ENCODE data around the gene USP2. TPM values are rescaled to one million over a fixed set of nuclear protein-coding genes. Genes with fewer than 3 reads are reported as not detected.

Gene USP2
- total and polyA plus RNA-seq, 2 of the 8 experiments (the other 6 are each of a cell fraction or from before 2014, with no cell fraction given) = 2.2 to 6.9 TPM

DNA sequence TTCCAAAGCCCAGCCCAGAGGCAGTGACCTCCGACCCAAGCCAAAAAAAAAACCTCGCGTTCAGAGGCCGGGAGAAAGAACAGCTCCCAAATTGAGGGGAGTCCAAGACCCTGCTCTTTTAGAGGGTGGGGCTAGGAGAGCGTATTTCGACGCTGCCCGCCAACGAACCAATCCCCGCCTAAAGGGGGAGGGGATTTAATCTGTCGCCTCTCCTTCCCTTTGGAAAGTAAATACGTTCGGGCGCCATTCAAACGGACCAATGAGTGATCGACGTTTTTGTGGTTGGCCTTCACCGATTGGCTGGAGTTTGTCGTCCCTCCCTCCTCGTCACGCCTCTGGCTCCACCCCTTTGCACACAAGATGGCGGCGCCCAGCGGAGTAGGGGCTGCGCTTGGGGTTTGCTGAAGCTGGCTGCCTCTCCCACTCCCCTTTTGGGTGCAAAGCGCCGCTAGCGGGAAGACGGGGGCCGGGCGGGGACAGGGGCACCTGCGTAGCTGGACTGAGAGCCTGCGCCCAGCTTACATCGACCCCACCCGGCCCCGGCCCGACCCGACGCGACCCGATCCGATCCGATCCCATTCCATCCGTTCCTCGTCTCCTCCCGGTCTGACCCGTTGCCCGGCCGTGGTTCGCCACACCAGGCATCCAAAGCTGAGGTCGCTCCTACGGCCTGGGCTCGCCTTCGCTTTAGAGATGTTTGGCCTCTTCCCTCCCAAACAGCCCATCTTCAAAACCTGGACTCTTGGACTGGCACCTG lies 47.1 kb downstream of the USP2 start, which contains the start of gene RNF26 (continued):
- TF ChIP-seq, protein P1, sequence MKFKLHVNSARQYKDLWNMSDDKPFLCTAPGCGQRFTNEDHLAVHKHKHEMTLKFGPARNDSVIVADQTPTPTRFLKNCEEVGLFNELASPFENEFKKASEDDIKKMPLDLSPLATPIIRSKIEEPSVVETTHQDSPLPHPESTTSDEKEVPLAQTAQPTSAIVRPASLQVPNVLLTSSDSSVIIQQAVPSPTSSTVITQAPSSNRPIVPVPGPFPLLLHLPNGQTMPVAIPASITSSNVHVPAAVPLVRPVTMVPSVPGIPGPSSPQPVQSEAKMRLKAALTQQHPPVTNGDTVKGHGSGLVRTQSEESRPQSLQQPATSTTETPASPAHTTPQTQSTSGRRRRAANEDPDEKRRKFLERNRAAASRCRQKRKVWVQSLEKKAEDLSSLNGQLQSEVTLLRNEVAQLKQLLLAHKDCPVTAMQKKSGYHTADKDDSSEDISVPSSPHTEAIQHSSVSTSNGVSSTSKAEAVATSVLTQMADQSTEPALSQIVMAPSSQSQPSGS (IDR thresholded peaks at IDR 0.05; ENCODE audit: low read length) = no peak
- TF ChIP-seq ASH2L (IDR thresholded peaks at IDR 0.05; ENCODE audit: low read length) = peak; percentile 81
- TF ChIP-seq MAFK (IDR thresholded peaks at IDR 0.05; ENCODE audit: low read depth, low read length) = no peak
- TF ChIP-seq, protein P2, sequence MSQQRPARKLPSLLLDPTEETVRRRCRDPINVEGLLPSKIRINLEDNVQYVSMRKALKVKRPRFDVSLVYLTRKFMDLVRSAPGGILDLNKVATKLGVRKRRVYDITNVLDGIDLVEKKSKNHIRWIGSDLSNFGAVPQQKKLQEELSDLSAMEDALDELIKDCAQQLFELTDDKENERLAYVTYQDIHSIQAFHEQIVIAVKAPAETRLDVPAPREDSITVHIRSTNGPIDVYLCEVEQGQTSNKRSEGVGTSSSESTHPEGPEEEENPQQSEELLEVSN (IDR thresholded peaks at IDR 0.05) = no peak
- TF ChIP-seq EP300 (IDR thresholded peaks at IDR 0.05; ENCODE audit: borderline replicate concordance in 1 of 2, low read depth in 2 of 2, low read length in 2 of 2) = no peak
- TF ChIP-seq FOSL1 (IDR thresholded peaks at IDR 0.05; ENCODE audit: insufficient read depth, low read depth, low read length) = no peak
- TF ChIP-seq CHD1 (IDR thresholded peaks at IDR 0.05; ENCODE audit: low read depth, low read length) = no peak
- 0 out of 4 replicates have a peak, but pooled peaks of 1 of the 2 experiments have one; percentile 63 for TF ChIP-seq SIN3A (conservative IDR thresholded peaks at IDR 0.05 in 1 of 2, IDR thresholded peaks at IDR 0.05 in 1 of 2; ENCODE audit: low read depth in 1 of 2, low read length in 2 of 2)
- TF ChIP-seq RXRA (IDR thresholded peaks at IDR 0.05; ENCODE audit: insufficient read depth, low read depth, low read length) = no peak
- no peak for TF ChIP-seq TAF7 (optimal IDR thresholded peaks at IDR 0.05; ENCODE audit: borderline replicate concordance, low read depth, low read length)
- TF ChIP-seq RAD21 (IDR thresholded peaks at IDR 0.05 in 1 of 2, conservative IDR thresholded peaks at IDR 0.05 in 1 of 2; ENCODE audit: low read depth in 2 of 2, low read length in 2 of 2) = no peak
- TF ChIP-seq EZH2 (IDR thresholded peaks at IDR 0.05; ENCODE audit: low read depth, low read length, severe bottlenecking) = no peak
- no peak for TF ChIP-seq SUZ12 (IDR thresholded peaks at IDR 0.05; ENCODE audit: low read length)
- no peak for TF ChIP-seq ATF3 (IDR thresholded peaks at IDR 0.05; ENCODE audit: insufficient read depth, low read depth, low read length)
- TF ChIP-seq JUND (IDR thresholded peaks at IDR 0.05; ENCODE audit: low read length) = 0 out of 2 replicates have a peak, but pooled peaks have one; percentile 48
- no peak for TF ChIP-seq BRCA1 (IDR thresholded peaks at IDR 0.05; ENCODE audit: low read depth, low read length)
- TF ChIP-seq TCF12 (IDR thresholded peaks at IDR 0.05; ENCODE audit: low read depth, low read length) = no peak
